HepG2 (cell line): ENCODE data around the gene RAPGEF2. TPM values are rescaled to one million over a fixed set of nuclear protein-coding genes. Genes with fewer than 3 reads are reported as not detected.

Source experiments
- ATAC-seq: fragments of 200-7000 bp; cut with Tn5 transposase; 3 replicates; pipeline ENCODE4 v1.9.1; 2020; ENCODE audit warnings: mild to moderate bottlenecking, moderate library complexity
- BruUV-seq: library from RNA; stranded (reverse); fragments of 400-500 nt; replicated peaks from 2 replicates; lab custom pipeline; 2021; lab: Mats Ljungman, UMichigan
- CTCF ChIA-PET: fragments of 300-600 bp; formaldehyde crosslinking; extraction: SDS; loops from one replicate; lab custom pipeline; 2021; ENCODE audit warnings: low total read pairs, inconsistent platforms, low intra/inter-chr PET ratio; lab: Yijun Ruan, JAX
- POLR2A ChIA-PET: fragments of 350-600 bp; sonication (Branson Sonifier 250); formaldehyde crosslinking; loops from one replicate; lab custom pipeline; 2020; ENCODE audit warnings: antibody characterized with exemption, inconsistent platforms; lab: Yijun Ruan, JAX
- DNase-seq: peaks from one replicate; pipeline ENCODE4 v3.0.0-alpha.2; 2015; ENCODE audit warnings: low spot score
- FAIRE-seq: peaks from 3 replicates; lab custom pipeline; 2011; peaks lifted over from hg19 to GRCh38; lab: Jason Lieb, UNC
- H2AFZ ChIP-seq: one replicate; pipeline ENCODE4 v1.6.1; 2011; ENCODE audit warnings: low read length, inconsistent platforms
- H3K27ac ChIP-seq: fragments of 300-600 bp; 3 replicates; pipeline ENCODE4 v1.8.0; 2011; ENCODE audit warnings: mixed run types, mild to moderate bottlenecking, mixed read lengths, low read length, inconsistent platforms; ENCODE audit not compliant: insufficient read depth; ENCODE audit errors: extremely low read length
- H3K27me3 ChIP-seq, 2 experiments: fragments of 200-600 bp in 1 of 2; 2 replicates in 1 of 2; 3 replicates in 1 of 2; pipeline versions ENCODE4 v1.6.0 to v1.8.0; 2011; ENCODE audit warnings: low read length in 2 of 2, mild to moderate bottlenecking in 2 of 2, moderate library complexity in 2 of 2, inconsistent platforms in 1 of 2; ENCODE audit not compliant: insufficient read depth in 2 of 2, control insufficient read depth in 1 of 2
- H3K36me3 ChIP-seq, 2 experiments: fragments of 200-600 bp in 1 of 2; replicated peaks in 1 of 2; 2 replicates in 1 of 2; 3 replicates in 1 of 2; pipeline versions ENCODE4 v1.5.1 to v1.8.0; 2011; ENCODE audit warnings: low read length in 2 of 2, inconsistent platforms in 1 of 2; ENCODE audit not compliant: insufficient read depth in 2 of 2, control insufficient read depth in 1 of 2
- H3K4me1 ChIP-seq: 2 replicates; pipeline ENCODE4 v1.5.1; 2012; ENCODE audit warnings: low read length, inconsistent platforms; ENCODE audit not compliant: insufficient read depth
- H3K4me2 ChIP-seq: 2 replicates; pipeline ENCODE4 v1.6.0; 2011; ENCODE audit warnings: low read depth, low read length, inconsistent platforms
- H3K4me3 ChIP-seq, 3 experiments: fragments of 200-600 bp in 1 of 3; sonication (generic), shearing (Covaris generic) in 1 of 3; replicated peaks in 1 of 3; 2 replicates each; pipeline ENCODE4 v1.5.1; 2011 to 2016; ENCODE audit warnings: low read length in 3 of 3, inconsistent platforms in 2 of 3, low read depth in 2 of 3, mild to moderate bottlenecking in 2 of 3, control low read depth in 1 of 3, mixed read lengths in 1 of 3; ENCODE audit not compliant: insufficient read depth in 1 of 3
- H3K79me2 ChIP-seq: one replicate; pipeline ENCODE4 v1.6.1; 2011; ENCODE audit warnings: low read length, inconsistent platforms; ENCODE audit not compliant: insufficient read depth
- H3K9ac ChIP-seq: 2 replicates; pipeline ENCODE4 v1.6.0; 2011; ENCODE audit warnings: mild to moderate bottlenecking, low read depth, low read length, inconsistent platforms; ENCODE audit not compliant: insufficient read depth
- H3K9me3 ChIP-seq: 2 replicates; pipeline ENCODE4 v1.5.1; 2012; ENCODE audit warnings: mild to moderate bottlenecking, low read length
- H4K20me1 ChIP-seq: 2 replicates; pipeline ENCODE4 v1.6.0; 2011; ENCODE audit warnings: inconsistent platforms, mild to moderate bottlenecking, low read length, moderate library complexity; ENCODE audit not compliant: insufficient read depth
- BCLAF1 ChIP-seq: fragments of 450-650 bp; IDR thresholded peaks from 2 replicates; pipeline ENCODE4 v1.6.1; 2017; ENCODE audit warnings: mild to moderate bottlenecking
- SNAPC2 ChIP-seq: sonication (generic); formaldehyde crosslinking; IDR thresholded peaks from 2 replicates; pipeline ENCODE4 v1.8.1; 2022; ENCODE audit warnings: mild to moderate bottlenecking, missing genetic modification reagents
- ZBTB38 ChIP-seq: sonication (generic); formaldehyde crosslinking; IDR thresholded peaks from 2 replicates; pipeline ENCODE4 v1.5.1; 2020; ENCODE audit warnings: mild to moderate bottlenecking, missing genetic modification reagents
- ZNF180 ChIP-seq: sonication (generic); formaldehyde crosslinking; IDR thresholded peaks from 2 replicates; pipeline ENCODE4 v1.4.0; 2020; ENCODE audit warnings: low read depth, missing genetic modification reagents, borderline replicate concordance
- ZNF619 ChIP-seq: sonication (generic); formaldehyde crosslinking; IDR thresholded peaks from 2 replicates; pipeline ENCODE4 v1.4.0; 2020; ENCODE audit warnings: mild to moderate bottlenecking, missing genetic modification reagents
- ZNF816 ChIP-seq: sonication (generic); formaldehyde crosslinking; IDR thresholded peaks from 2 replicates; pipeline ENCODE4 v1.8.0; 2022; ENCODE audit warnings: missing genetic modification reagents, mild to moderate bottlenecking, borderline replicate concordance
- WGBS: methylation state at CpG from one replicate; pipeline ENCODE4 v1.1.6; 2017; ENCODE audit warnings: low lambda C conversion rate; 5-methylcytosine and 5-hydroxymethylcytosine counted together
- in situ Hi-C: cut with HindIII; loops from 2 replicates; pipeline ENCODE4 v1.10.0; 2017; ENCODE audit warnings: low pct_unique_long_range_greater_than_20kb; ENCODE audit not compliant: extremely low pct_ligation_motif_present
- intact Hi-C: fragments of 100-400 bp; cut with micrococcal nuclease; formaldehyde crosslinking; loops from one replicate; pipeline ENCODE4 v1.10.0; 2022; ENCODE audit not compliant: unreplicated experiment
- polyA plus RNA-seq, 8 experiments: library from polyadenylated mRNA; depleted of rRNA in 3 of 8; stranded (reverse) in 7 of 8; unstranded in 1 of 8; fragments of >200 nt; fragmentation: Illumina TruSeq in 4 of 8; extraction: Trizol in 4 of 8; gene quantifications; 2 replicates each; pipeline versions ENCODE4 v1.2.1 to v1.2.3, GENCODE V29; 2011 to 2016; ENCODE audit warnings: low read depth in 4 of 8, missing spikeins in 1 of 8, mixed read lengths in 1 of 8; ENCODE audit not compliant: insufficient read depth in 1 of 8
- total RNA-seq, 5 experiments: library from RNA; depleted of rRNA; stranded (reverse); fragments of >200 nt; fragmentation: Illumina TruSeq; extraction: Trizol; gene quantifications; 2 replicates each; pipeline ENCODE4 v1.2.3, GENCODE V29; 2016; ENCODE audit warnings: low read depth in 1 of 5

RAPGEF2 gene
- total and polyA plus RNA-seq, 2 of the 13 experiments (the other 11 are each of a cell fraction or from before 2014, with no cell fraction given) = 19.2 to 23.0 TPM

GRCh38 chr4:159055833-159056232 lies 47.0 kb upstream of the RAPGEF2 start:
- H2AFZ ChIP-seq = no peak overlapping the region

More at GRCh38 chr4:159055833-159056232, 47.0 kb upstream of the RAPGEF2 start:
- 63% methylated on average over 2 of the region's 2 CpGs for WGBS
- no TSS peak for BruUV-seq
- intact Hi-C loops (no loop called here), in situ Hi-C loops (no loop called here)
- Histone ChIP-seq H4K20me1 (no peaks in the 10 kb centered on the region), H3K27ac (no peak overlapping the region), H3K27me3 (0 out of 5 replicates have a peak, but pooled peaks cover 0 to 1% of the 10 kb centered on the region in 2 experiments), H3K9me3 (no peaks in the 10 kb centered on the region), H3K4me3 (no peak overlapping the region), H3K36me3 (no peaks in the 10 kb centered on the region), H3K79me2 (no peaks in the 10 kb centered on the region), H3K9ac (no peak overlapping the region), H3K4me1 (no peaks in the 10 kb centered on the region), H3K4me2 (no peak overlapping the region)
- CTCF ChIA-PET = no interaction called here
- DNase-seq = no peak
- ATAC-seq = no peak
- TF ChIP-seq ZNF619 (CRISPR knock-in tag) (no peak), ZNF816 (CRISPR knock-in tag) (no peak), ZBTB38 (CRISPR knock-in tag) (no peak), ZNF180 (CRISPR knock-in tag) (no peak), BCLAF1 (no peak), SNAPC2 (no peak)
- FAIRE-seq = no peak
- POLR2A ChIA-PET = no interaction called here
